HG02884 (cell line): ENCODE results near the gene OR12D2.
"Not testable (repeated sequence)": the region's sequence is repeated elsewhere in the genome, so short reads cannot be mapped to it uniquely, and the experiment has no call there.

Experiments
- ATAC-seq: cut with Tn5 transposase; IDR thresholded peaks from one replicate; pipeline ENCODE4 v1.9.1; 2021; ENCODE audit warnings: mild to moderate bottlenecking, moderate library complexity; ENCODE audit not compliant: unreplicated experiment

OR12D2 gene

GRCh38 chr6:29395331-29395730 lies at the start of gene OR12D2:
TSS of gene OR12D2 (plus strand) at chr6:29395631. CDS start at chr6:29396700, 1,069 bp downstream.
- no peak for ATAC-seq

- not testable (repeated sequence) for ATAC-seq
Measured at GRCh38 chr6:29349348-29349747, 46.1 kb upstream of the OR12D2 start.

GRCh38 chr6:29354980-29355379 lies 40.5 kb upstream of the OR12D2 start:
- no peak for ATAC-seq

- no peak for ATAC-seq
Measured at GRCh38 chr6:29355603-29356002, 39.8 kb upstream of the OR12D2 start.

- no peak for ATAC-seq
Measured at GRCh38 chr6:29368765-29369164, 26.7 kb upstream of the OR12D2 start, which contains the start of gene OR5V1. TSS of gene OR5V1 (minus strand) at chr6:29368865. CDS start at chr6:29356195, 12,670 bp downstream.

GRCh38 chr6:29375191-29375590 lies 20.2 kb upstream of the OR12D2 start, which contains the start of gene OR12D3:
TSS of gene OR12D3 (minus strand) at chr6:29375291. CDS start at chr6:29375287, 4 bp downstream.
- no peak for ATAC-seq

GRCh38 chr6:29376003-29376402 lies 19.4 kb upstream of the OR12D2 start:
- ATAC-seq: no peak

- ATAC-seq: no peak
Measured at GRCh38 chr6:29388533-29388932, 6.9 kb upstream of the OR12D2 start.

- no peak for ATAC-seq
Measured at GRCh38 chr6:29399525-29399924, 4.1 kb downstream of the OR12D2 start.

- no peak for ATAC-seq
Measured at GRCh38 chr6:29403801-29404200, 8.4 kb downstream of the OR12D2 start.

GRCh38 chr6:29414588-29414987 lies 19.2 kb downstream of the OR12D2 start, which contains the start of gene OR12D1:
TSS of gene OR12D1 (plus strand) at chr6:29414928.
- no peak for ATAC-seq

GRCh38 chr6:29419516-29419915 lies 24.1 kb downstream of the OR12D2 start:
- ATAC-seq: no peak

GRCh38 chr6:29424168-29424567 lies 28.7 kb downstream of the OR12D2 start:
- no peak for ATAC-seq

GRCh38 chr6:29424575-29424974 lies 29.1 kb downstream of the OR12D2 start:
- ATAC-seq: no peak

- no peak for ATAC-seq
Measured at GRCh38 chr6:29425075-29425474, 29.6 kb downstream of the OR12D2 start.

- ATAC-seq: no peak
Measured at GRCh38 chr6:29426654-29427053, 31.2 kb downstream of the OR12D2 start.

GRCh38 chr6:29436730-29437129 lies 41.3 kb downstream of the OR12D2 start:
- not testable (repeated sequence) for ATAC-seq

GRCh38 chr6:29439006-29439405 lies 43.6 kb downstream of the OR12D2 start, which contains the start of gene OR10C1:
TSS of gene OR10C1 (plus strand) at chr6:29439306. CDS start at chr6:29440016, 710 bp downstream.
- ATAC-seq: no peak

- no peak for ATAC-seq
Measured at GRCh38 chr6:29442719-29443118, 47.3 kb downstream of the OR12D2 start.

GRCh38 chr6:29444031-29444430 lies 48.6 kb downstream of the OR12D2 start:
- ATAC-seq: not testable (repeated sequence)
